HG02981 (cell line): Measurements from ENCODE around the gene PRPS1L1.

Experiments used
- ATAC-seq: cut with Tn5 transposase; IDR thresholded peaks from one replicate; pipeline ENCODE4 v1.9.1; 2021; ENCODE audit warnings: mild to moderate bottlenecking, moderate library complexity; ENCODE audit not compliant: unreplicated experiment

PRPS1L1 gene

DNA sequence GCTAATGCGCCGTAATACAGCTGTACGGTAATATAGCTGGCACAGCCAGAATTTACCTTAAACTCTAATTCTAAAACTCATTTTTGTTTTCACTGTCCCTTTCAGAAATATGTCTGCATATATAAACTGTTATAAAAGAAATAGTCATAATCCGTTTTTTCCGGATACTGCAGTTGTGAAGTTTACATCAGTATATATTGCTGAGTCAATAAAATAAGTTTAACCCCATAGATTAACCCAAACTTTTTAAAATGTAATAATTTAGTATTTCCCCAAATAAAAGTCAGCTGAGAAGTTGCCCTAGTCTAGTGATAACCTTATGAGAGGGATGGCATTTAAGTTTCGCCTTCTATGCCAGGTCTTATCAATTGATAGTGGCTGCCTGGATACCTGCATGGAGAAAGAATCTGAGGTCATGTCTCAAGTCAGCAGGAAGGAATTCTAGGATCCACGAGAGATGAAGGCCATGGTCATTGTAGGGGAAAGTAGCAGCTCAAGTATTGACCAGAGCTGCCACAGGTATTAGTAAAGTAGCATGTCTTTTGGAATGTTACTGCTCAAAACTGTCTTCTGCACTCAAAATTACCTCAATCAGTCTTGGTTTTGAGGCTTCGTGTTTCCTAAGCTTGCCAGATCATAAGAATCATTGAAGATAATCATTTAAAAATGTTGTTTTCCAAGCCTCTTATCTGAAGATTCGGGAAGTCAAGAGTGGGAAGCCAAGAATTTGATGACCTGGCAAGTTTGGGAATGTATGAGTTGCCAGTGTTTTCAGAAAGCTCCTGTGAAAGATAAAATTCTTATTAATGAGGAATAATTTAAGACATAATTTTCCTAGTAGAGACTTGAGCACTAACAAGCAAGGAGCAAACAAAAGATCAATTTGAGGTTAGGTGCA, 10.8 kb downstream of the PRPS1L1 start:
- no peak for ATAC-seq

DNA sequence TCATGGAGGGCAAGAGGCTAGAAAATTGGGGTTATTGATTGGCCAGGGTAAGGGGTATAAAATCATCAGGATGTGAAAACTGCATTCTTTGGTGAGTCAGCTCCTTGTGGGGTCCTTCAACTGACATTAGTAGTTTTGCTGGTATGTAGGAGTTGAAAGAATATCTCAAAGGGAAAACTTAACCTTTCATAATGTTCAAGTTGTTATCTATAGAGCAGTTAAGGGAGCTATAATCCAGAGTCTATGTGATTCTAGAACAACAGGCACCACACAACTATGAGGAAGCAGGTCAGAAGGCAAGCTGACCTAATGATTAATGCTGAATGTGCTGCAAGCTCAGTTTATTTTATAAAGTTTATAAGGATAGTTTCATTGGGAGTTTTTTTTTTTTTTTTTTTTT, 13.7 kb downstream of the PRPS1L1 start:
- ATAC-seq: no peak

DNA sequence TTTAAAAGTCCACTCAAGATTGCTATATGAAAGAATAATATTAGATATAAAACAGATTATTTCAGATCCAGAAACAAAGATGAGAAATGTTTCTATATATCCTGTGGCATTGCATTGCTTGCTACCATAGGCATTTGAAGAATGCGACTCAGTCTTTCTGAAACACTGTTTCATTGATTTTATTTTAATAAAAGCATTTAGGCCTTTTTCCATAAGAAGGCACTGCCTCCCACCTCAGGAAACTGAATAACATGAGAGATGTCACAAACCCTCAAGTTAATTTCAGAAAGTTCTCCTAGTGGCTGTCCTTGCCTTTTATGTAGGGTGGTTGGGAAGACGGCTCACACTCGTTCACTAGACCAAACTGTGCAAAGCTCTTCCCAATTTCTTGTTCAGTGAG, 23.3 kb downstream of the PRPS1L1 start:
- no peak for ATAC-seq

DNA sequence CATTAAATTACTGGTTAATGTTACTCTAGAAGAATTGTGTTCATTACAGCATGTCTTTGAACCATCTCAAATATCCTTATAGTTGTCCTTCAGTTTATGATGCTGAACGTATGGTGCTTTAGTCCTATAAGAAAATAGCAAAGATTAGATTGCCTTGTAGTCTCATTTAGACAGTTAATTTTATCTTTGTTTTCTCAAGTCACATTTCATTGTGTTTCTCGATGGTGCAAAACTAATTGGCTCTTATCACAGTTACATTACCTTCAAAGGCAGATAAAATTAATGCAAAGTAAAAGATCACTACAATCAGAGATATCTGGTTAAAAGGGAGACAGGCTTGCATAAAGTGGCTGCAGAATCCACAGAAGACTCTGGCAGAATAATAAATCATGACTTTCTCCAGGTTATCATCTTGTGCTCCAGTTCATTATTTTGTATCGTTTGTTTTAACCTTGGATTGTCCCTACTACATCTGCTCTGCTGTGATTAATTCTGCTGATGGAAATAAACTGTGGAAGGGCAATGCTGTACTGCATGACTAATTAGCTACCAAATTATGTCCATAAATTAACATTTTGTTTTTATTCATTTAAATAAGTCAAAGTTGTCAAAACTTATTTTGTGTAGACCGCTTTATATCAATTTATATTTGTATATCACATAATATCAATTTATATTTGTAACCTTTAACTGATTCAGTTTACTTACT, 24.2 kb downstream of the PRPS1L1 start:
- no peak for ATAC-seq

DNA sequence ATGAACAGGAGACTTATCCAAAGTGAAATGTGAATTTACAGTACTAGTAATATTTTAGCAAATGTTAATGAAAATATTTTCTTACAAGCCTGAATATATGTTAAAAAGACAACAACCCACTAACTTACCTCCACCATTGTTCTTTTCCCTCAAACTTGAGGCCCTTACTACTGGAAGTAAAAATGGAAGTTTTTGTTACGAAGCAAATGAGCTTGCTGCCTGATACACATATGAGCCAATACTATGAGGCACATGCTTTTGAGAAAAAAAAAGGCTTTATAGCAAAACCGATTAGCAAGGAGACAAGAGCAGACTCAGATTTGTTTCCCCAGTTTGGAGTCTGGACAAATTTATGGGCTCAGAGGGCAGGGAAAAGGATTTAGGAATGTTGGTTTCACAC, 29.0 kb downstream of the PRPS1L1 start:
- ATAC-seq: no peak

DNA sequence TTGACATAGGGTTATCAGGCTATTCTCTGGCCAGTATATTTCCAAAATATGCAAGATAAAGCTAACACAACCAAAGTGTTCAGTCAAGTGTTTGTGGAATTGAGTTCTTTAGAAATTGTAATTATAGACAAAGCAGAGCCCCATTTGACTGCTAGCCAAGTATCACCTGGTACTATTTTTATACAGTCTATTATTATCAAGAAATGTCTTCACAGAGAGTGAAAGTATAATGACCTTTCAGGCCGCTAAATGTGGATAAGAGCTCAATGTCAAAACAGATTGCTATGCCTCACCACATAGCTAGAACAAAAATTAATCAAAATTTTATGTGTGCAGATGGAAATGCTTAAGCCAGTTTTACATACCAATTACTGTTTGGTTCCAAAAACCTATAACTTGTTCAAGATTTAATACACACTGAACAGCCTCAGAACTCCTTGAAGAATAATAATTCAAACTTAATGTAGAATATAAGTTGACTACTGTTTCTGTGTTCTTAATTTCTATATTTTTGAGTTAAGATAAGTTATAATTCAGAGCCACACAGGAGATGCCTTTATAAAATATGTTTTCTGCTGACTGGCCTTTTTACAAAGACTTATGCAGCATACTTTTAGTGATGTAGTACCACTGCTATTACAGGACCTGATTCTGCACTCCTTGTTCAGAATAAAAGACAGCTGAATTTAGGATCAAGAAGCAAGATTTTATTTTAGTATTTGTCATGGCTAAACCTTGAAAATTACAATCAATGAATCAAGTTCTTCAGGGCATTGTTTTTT, 31.0 kb downstream of the PRPS1L1 start:
- no peak for ATAC-seq

DNA sequence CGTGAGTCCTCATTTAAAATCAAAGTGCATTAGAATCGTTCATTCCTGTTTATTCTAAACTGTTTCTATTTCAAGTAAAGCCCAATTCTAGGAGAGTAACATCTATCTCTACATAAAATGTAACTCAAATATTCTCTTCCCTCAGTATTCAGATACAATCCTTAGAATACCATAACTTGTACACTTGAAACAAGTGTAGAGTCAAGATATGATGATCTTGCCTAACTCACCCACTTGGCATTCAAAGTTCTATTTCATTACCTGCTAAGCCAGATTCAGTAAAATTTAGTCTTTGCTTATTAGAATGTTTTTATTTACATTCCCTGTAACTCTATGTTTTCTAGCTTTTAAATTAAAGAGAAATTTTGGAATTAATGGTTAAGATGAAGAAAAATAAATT, 31.6 kb downstream of the PRPS1L1 start:
- ATAC-seq: no peak

DNA sequence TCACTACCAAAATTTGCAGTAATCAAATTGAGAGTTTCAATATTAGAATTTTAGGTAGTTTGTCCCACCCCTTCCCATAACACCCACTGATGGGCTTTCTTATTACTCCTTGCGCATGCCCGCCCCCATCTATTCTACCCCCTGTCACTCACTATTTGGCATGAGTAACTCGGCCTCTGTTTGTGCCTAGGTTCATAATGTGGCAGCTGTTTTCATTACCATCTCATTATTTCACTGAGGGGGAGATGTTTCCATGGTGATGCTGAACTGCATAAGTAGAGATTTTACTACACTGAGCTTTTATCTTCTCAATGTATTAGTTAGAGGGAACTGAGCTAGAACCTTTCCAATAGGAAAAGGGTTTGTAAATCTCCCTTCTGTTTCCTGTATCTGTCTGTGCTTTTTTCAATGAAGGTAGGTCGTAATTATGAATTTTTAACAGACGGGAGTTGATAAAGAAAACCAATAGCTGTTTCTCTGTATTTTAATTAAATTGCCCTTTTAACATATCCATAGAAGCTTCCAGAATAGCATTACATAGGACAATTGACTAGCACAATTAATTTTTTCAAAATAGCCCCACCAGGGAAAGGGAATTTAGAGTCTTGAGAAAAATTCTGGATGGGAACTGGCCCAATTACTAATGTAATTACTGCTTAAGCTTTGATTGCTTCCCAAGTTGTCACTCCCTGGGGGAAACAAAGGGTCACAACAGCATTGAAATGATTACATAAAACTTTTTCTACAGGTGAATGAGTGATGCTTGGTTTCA, 33.4 kb downstream of the PRPS1L1 start:
- ATAC-seq: no peak

DNA sequence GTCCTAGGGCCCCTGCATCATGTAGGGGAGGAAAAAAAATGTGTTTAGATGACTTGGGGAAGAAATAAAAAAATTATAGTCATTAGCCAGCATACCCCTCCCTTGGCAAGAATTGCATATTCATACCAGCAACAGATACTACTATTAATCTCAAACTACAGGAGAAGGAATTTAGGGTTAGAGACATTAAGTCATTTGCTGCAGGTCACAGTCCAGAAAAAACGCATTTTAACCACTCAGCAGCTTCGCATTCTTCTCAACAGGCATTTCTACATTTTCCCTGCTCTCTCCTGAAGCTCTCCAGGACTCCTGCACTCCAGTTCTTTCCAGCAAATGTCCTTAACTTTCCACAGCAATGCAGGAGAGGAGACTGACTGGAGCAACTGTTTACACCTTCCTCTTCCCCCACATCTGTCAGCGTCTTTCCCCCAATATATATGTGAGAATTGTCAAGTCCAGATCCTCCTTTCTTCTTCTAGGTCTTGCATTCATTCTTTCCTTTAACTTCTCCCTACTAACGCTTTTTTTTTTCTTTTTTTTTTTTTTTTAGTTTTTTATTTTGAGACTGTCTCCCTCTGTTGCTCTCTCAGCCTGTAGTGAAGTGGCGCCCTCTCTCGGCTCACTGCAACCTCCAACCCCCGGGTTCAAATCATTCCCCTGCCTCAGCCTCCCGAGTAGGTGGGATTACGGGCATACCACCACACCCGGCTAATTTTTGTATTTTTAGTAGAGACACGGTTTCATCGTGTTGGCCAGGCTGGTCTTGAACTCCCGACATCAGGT, 35.6 kb downstream of the PRPS1L1 start:
- no peak for ATAC-seq

DNA sequence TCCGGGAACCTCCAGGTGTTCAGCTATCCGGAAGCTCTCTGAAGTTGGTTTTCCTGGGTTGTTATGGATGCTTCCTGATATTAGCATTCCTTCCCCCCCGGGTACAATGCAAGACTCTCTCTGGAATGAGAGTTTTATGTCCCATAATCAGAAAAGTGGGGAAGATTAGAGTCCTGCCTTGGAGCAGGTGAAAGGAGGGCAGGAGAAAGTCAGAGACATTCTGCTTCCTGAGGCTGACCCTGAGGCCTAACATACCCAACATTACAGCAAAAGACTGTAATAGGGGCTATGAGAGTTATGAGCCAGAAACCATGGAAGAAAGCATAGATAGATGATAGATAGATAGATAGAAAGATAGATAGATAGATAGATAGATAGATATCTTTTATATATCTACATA, 36.9 kb downstream of the PRPS1L1 start:
- no peak for ATAC-seq

DNA sequence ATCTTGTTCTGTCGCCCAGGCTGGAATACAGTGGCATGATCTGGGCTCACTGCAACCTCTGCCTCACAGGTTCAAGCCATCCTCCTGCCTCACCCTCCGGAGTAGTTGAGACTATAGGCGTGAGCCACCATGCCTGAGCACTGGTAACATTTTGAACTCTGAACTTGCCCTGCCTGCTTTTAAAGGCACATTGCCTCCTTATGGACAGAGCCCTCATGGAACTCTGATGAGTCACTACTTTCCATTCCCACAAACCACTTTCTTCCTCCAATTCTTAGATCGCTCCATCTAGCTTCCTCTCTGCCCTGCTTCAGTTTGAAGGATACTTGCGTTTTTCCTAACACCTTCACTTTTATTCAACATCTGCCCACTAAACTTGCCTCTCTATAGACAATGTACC, 38.1 kb downstream of the PRPS1L1 start:
- ATAC-seq: no peak

DNA sequence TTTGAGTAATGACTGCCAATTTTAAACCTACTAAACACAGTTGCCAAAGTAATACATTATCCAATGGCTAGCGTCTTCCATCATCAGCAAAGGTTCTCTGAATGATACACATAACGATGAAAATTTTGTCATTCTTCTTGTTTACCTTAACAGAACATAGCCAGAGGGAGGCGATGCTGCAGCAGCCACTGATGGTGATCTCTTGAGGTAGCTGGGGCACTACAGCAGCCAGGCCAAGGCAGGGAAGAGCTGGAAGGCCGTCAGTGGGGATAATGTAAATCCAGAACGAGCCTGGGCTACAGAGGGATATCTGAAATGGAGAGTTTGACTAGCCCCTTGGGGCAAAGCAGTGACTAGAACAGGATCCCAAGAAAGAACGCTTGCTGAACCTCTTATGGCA, 38.8 kb downstream of the PRPS1L1 start:
- ATAC-seq: no peak

DNA sequence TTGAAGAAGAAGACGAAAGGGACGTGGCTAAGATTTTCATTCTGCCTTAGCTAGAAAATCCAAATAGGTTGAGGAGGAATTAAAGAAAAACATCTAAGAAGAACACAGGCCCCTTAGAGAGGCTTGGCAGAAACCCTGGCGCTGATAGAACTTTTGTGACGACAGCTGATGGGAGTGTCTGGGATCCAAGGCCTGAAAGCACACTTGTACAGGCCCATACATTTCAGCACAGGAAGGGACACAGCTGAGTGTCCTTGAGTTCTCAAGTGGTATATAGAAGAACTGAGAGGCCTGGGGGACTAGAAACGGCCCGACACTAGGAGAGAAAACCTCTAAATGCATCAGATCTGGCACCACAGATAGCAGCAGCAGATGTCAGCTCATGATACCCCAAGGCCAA, 39.5 kb downstream of the PRPS1L1 start:
- ATAC-seq: no peak

DNA sequence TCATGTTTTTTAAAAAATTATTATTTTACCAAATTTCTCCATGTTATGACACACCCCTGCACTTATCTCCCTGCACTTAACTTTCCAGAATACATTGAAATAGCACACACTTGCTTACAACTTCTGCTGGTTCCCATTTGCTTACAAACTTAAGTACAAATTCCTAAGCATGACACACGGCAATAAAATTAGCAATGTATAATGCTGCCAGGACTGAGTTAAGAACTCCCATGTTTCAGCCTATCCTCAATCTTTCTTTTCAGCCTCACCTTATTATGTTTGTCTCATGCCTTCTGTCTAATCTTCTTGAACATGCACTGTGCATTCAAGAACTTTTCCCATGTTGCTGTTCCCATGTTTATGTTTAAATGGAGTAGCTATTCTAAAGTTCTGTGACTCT, 40.8 kb downstream of the PRPS1L1 start:
- no peak for ATAC-seq

DNA sequence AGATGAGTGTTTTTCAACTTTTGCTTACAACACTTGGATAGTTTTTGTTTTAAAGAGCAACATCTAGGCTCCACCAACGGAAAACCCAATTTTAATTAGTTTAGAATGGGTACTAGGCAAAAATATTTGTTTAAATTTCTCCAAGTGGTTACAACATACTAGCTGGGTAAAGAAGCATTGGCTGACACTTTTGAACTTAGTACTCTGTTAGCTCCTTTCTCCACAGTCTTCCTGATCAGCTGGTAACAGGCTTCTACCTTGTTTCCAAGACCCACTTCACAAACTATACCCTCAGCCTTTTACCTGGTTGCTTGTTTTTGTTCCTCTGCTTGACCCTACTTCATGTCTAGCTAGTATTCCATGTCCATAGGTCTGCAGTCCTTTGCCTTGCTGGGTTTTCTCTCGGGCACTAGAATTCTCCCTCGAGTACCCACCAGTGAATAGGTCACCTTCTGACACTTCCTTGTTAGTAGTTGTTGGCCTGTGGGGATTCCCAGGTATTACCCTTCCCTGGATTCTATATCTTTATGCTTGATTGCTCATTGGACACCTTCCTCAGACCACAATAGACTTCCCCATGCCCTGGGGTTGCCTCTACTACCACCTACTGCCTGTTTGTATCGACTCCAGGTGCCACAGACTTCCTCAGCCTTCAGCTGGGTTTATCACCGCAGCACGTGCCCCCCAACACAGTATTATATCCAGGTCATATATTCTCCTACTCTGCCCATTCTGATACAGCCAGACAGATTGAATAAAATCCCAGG, 42.0 kb downstream of the PRPS1L1 start:
- ATAC-seq: no peak

DNA sequence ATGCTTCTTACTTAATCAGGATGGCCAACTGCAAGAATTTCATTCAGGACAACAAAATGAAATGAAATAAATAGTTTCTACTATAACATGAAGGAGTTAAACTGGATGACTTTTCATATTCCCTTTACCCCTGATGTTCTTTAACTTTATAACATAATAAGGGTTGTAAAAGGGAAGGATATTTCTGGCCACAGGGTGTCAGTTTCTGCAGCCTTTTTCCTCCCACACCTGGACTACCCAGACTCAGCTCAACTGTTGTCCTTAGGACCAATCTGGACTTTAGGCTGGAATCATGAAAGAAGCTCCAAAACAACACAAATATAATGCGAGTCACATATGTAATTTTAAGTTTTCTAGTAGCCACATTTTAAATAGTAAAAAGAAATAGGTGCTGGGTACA, 43.4 kb downstream of the PRPS1L1 start:
- no peak for ATAC-seq

DNA sequence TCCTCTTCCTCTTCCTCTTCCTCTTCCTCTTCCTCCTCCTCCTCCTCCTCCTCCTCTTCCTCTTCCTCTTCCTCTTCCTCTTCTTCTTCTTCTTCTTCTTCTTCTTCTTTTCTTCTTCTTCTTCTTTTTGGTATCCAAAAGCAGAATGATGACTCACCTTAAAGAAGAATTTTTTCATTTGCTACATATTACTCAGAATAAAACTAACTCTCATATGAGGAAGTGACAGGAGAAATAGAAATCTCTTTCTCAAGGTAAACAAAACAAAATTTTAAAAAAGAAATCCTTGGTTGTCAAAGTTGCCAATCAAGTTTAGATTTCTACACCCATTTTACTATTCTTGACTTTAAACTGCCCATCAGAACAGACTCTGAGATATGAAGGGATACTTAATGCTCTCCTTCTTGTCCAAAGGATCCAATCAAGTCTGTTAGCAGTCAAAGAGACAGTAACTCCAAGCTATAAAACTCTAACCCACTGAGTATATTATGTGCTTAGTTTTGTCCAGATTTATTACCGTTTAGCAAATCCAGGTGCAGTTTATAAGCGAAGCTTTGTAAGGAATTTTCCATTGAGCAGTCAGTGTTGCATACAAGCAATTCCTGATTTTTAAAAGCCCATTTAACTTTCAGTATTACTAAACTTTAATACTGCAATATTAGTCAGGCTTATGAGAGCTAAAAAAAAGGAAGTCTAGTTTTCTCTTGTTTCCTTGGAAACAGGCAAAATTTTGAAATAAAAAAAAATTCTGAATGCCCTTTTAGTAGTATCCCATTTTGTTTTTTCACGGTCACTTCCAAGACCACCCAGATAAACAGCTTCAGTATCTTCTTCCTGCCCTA, 44.2 kb downstream of the PRPS1L1 start:
- no peak for ATAC-seq

DNA sequence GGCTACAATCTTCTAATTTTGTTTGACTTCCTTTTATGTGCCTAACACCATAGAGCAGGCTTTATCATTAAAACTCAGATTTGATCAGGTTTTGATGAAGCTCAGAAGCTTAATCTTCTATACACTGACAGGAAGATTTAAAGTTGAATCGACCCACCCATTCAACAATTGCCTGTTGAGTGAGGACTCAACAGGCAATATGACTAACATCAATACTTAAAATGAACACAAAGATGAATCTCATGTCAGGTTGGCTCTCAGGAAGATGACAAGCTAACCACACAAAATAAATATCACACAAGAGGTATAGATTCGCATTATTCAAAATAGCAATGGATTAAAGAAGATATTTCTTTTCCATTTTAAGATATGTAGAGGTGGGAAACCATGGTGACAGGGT, 50.7 kb downstream of the PRPS1L1 start:
- no peak for ATAC-seq
